ENCODE data around the gene MARF1.
"Not testable (repeated sequence)": the region's sequence is repeated elsewhere in the genome, so short reads cannot be mapped to it uniquely, and the experiment has no call there.

MARF1 gene

GRCh38 chr16:15618392-15618791 is 24.6 kb downstream of the MARF1 start:
- no peak for DNase-seq

- DNase-seq, result no peak
Measured at GRCh38 chr16:15617901-15618300, 25.1 kb downstream of the MARF1 start.

GRCh38 chr16:15616475-15617165 is 26.3 kb downstream of the MARF1 start:
- DNase-seq, result no peak

GRCh38 chr16:15616012-15616411 is 26.9 kb downstream of the MARF1 start:
- no peak for DNase-seq

- no peak for DNase-seq
Measured at GRCh38 chr16:15613676-15614075, 29.3 kb downstream of the MARF1 start.

GRCh38 chr16:15611610-15612009 is 31.3 kb downstream of the MARF1 start:
- DNase-seq, result no peak

GRCh38 chr16:15610369-15610871 is 32.5 kb downstream of the MARF1 start:
- DNase-seq, result no peak

GRCh38 chr16:15609286-15609649 is 33.7 kb downstream of the MARF1 start:
- DNase-seq, result no peak

- no peak for DNase-seq
Measured at GRCh38 chr16:15608398-15609285, 34.3 kb downstream of the MARF1 start.

- no peak for DNase-seq
Measured at GRCh38 chr16:15607700-15608396, 35.1 kb downstream of the MARF1 start.

GRCh38 chr16:15607221-15607699 is 35.7 kb downstream of the MARF1 start:
- not testable (repeated sequence) for DNase-seq

GRCh38 chr16:15606518-15607220 is 36.3 kb downstream of the MARF1 start:
- DNase-seq, result no peak

- no peak for DNase-seq
Measured at GRCh38 chr16:15605839-15606517, 37.0 kb downstream of the MARF1 start.

GRCh38 chr16:15604460-15605440 is 38.2 kb downstream of the MARF1 start:
- DNase-seq, result no peak

- DNase-seq, result no peak
Measured at GRCh38 chr16:15602285-15603044, 40.5 kb downstream of the MARF1 start.

GRCh38 chr16:15601212-15601879 is 41.6 kb downstream of the MARF1 start:
- DNase-seq, result no peak

GRCh38 chr16:15599303-15600070 is 43.5 kb downstream of the MARF1 start:
- no peak for DNase-seq

- no peak for DNase-seq
Measured at GRCh38 chr16:15598648-15599190, 44.2 kb downstream of the MARF1 start.

Measured in COR-L47 (cell line).